Activated CD4-positive, alpha-beta T cell treated with anti-CD3 and anti-CD28 coated beads, Interleukin-2, amount 10 ng/mL, durations not matched to agents 7 days and 5 days (primary cell): ENCODE data around the gene ZNF396. TPM values are rescaled to one million over a fixed set of nuclear protein-coding genes. Genes with fewer than 3 reads are reported as not detected.

Experiments
- CTCF ChIA-PET: fragments of 350-600 bp; sonication (Branson Sonifier 250); formaldehyde crosslinking; loops from one replicate; lab custom pipeline; 2021; ENCODE audit warnings: antibody characterized with exemption; lab: Charles Lee
- POLR2A ChIA-PET: fragments of 350-600 bp; sonication (Branson Sonifier 250); formaldehyde crosslinking; loops from one replicate; lab custom pipeline; 2021; ENCODE audit warnings: antibody characterized with exemption; lab: Charles Lee
- DNase-seq: peaks from one replicate; pipeline ENCODE4 v3.0.0-alpha.2; 2020
- H3K27ac Mint-ChIP-seq: one replicate; pipeline ENCODE4 v1.8.0; 2021; ENCODE audit warnings: mild to moderate bottlenecking, moderate library complexity, mixed read lengths
- H3K27me3 Mint-ChIP-seq: one replicate; pipeline ENCODE4 v1.8.0; 2021; ENCODE audit warnings: mixed read lengths
- H3K36me3 Mint-ChIP-seq: one replicate; pipeline ENCODE4 v1.8.0; 2021; ENCODE audit warnings: low read depth, mixed read lengths
- H3K4me1 Mint-ChIP-seq: one replicate; pipeline ENCODE4 v1.8.0; 2021; ENCODE audit warnings: mixed read lengths
- H3K4me3 Mint-ChIP-seq: one replicate; pipeline ENCODE4 v1.8.0; 2021; ENCODE audit warnings: mild to moderate bottlenecking, moderate library complexity, mixed read lengths
- H3K9me3 Mint-ChIP-seq: one replicate; pipeline ENCODE4 v1.8.0; 2021; ENCODE audit warnings: mixed read lengths
- total RNA-seq, 2 experiments: library from RNA; stranded (reverse); gene quantifications; one replicate each; pipeline ENCODE4 v1.2.3, GENCODE V29; 2021

ZNF396 gene
- total RNA-seq, 2 experiments from 2014 or later, result 0.50 to 0.77 TPM

DNA sequence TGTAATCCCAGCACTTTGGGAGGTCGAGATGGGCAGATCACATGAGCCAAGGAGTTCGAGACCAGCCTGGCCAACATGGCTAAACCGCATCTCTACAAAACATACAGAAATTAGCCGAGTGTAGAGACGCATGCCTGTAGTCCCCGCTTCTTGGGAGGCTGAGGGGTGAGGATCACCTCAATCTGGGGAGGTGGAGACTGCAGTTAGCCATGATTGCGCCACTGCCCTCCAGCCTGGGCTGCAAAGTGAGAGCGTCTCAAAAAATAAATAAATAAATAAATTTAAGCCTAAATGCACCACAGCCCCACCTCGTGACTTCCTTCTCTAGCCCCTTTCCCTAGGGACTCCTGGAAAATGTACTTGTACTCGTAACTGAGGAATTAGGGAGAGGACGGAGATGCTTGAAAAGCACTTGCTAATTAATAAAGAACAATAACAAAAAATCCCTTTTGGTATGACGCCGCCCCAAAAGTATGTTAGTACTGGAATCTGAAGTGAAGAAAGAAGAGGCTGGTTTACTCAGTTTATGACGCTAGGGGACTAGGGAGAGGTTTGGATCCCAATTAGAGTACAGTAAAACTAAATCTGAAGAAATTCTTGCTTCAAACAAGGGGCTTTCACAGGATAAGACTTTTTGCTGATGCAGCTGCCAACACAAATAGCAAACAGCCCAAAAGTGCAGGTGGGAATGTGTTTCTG is 887 bp upstream of the ZNF396 start:
- peak overlapping the region; percentile 68 for H3K4me3 Mint-ChIP-seq
- POLR2A ChIA-PET, result no interaction called here
- H3K4me1 Mint-ChIP-seq, result peaks cover 16% of the 10 kb centered on the region
- peak overlapping the region; percentile 22 for H3K27ac Mint-ChIP-seq
- no peak for DNase-seq
- CTCF ChIA-PET, result no interaction called here
- peaks cover 16% of the 10 kb centered on the region for H3K27me3 Mint-ChIP-seq
- H3K9me3 Mint-ChIP-seq, result no peaks in the 10 kb centered on the region
- H3K36me3 Mint-ChIP-seq, result no peaks in the 10 kb centered on the region

DNA sequence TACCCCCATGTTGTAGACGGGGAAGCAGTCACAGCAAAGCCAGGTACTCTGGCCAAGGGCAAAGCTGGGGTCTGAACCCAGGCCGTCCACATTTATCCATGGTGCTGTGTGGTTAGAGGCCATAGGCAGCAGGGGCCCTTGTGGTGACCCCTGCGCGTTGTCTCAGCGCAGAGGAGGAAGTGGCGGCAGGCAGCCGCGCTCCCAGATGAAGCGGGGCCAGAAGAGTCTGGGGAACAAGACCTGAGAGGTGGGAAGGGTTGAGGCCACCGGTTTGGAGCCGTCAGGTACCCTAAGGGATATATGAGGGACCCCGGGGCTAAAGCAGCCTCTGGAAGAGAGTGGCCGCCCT is 770 bp downstream of the ZNF396 start:
- Mint-ChIP-seq H3K27ac (peak overlapping the region; percentile 66), H3K9me3 (no peaks in the 10 kb centered on the region), H3K4me3 (peak overlapping the region; percentile 73), H3K27me3 (peaks cover 16% of the 10 kb centered on the region), H3K4me1 (peaks cover 20% of the 10 kb centered on the region), H3K36me3 (no peaks in the 10 kb centered on the region)
- CTCF ChIA-PET, result no interaction called here
- peak; percentile 13 for DNase-seq
- POLR2A ChIA-PET, result no interaction called here

DNA sequence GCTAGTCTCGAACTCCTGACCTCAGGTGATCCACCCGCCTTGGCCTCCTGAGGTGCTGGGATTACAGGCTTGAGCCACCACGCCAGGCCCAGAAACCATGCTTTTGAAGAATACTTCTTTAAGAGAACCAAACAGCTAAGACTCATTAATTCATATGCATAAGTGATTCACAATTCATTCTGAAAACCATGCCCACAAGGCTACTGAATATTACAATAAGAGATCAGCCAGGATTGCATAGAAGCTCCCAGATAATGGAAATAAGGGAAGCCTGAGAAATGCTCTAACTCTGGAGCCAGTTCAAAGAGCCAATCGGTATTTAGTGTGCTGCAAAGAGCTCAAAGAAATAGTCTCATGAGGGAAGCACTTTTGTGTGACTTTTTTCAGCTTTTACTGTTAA is 2.4 kb downstream of the ZNF396 start:
- Mint-ChIP-seq H3K4me3 (no peak overlapping the region), H3K27me3 (peaks cover 16% of the 10 kb centered on the region), H3K36me3 (no peaks in the 10 kb centered on the region), H3K9me3 (no peaks in the 10 kb centered on the region), H3K4me1 (peaks cover 20% of the 10 kb centered on the region), H3K27ac (no peak overlapping the region)
- POLR2A ChIA-PET, result no interaction called here
- no peak for DNase-seq
- CTCF ChIA-PET, result interaction anchor here (1.0 to 1.8 kb wide), 2 partner anchors 10 to 11 kb away, joined by 4 to 5 read pairs; no protein-coding TSS in a partner anchor

DNA sequence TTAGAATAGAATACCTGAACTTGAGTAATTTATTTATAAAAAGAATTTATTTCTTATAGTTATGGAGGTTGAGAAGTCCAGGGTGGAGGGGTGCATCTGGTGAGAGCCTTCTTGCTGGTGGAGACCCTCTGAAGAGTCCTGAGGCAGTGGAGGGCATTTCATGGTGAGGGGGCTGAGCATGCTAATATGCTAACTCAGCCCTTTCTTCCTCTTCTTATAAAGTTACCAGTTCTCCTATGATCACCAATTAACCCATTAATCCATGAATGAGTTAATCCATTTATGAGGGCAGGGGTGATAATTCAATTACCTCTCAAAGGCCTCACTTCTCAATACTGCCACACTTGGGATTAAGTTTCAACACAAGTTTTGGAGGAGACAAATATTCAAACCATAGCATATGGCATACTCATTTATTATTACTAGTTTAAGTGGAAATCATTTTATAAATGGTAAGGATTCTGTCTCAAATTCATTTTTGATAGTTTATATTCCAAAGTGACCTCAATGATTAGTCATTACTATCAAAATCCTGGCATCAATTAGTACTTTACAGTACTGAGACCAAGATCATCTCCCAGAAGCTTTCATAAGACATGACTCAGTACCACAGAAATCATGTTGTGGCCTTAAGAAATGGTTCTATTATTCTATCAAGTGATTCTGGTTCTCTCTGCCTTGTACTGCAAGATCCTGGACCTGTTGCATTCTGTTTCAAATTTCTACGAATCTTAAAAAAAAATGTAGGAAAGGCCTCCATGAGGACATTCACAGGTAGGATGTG is 5.5 kb downstream of the ZNF396 start:
- Mint-ChIP-seq H3K27me3 (no peaks in the 10 kb centered on the region), H3K27ac (no peak overlapping the region), H3K4me1 (peaks cover 12% of the 10 kb centered on the region), H3K9me3 (no peaks in the 10 kb centered on the region), H3K36me3 (no peaks in the 10 kb centered on the region), H3K4me3 (no peak overlapping the region)
- ChIA-PET CTCF (no interaction called here), POLR2A (no interaction called here)
- no peak for DNase-seq

- Mint-ChIP-seq H3K27me3 (peaks cover 5% of the 10 kb centered on the region), H3K36me3 (no peaks in the 10 kb centered on the region), H3K4me3 (no peak overlapping the region), H3K9me3 (no peaks in the 10 kb centered on the region), H3K4me1 (peaks cover 3% of the 10 kb centered on the region), H3K27ac (no peak overlapping the region)
- CTCF ChIA-PET, result no interaction called here
- DNase-seq, result no peak
- POLR2A ChIA-PET, result no interaction called here
These were observed 8.0 kb downstream of the ZNF396 start for GRCh38 chr18:35369126-35369525.

DNA sequence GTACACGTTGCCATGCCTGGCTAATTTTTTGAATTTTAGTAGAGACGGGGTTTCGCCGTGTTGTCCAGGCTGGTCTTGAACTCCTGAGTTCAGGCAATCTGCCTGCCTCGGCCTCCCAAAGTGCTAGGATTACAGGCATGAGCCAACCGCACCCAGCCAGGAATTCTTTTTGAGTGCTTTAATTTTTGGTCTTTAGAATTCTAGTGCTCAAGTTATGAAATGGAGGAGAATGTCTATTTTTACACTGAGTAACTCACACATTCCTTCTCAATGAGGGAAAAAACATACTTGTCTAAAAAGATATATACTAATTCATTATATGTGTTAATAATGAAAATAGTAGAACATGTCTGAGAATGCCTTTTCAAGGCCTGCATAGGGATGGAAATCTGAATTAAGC is 8.5 kb downstream of the ZNF396 start:
- Mint-ChIP-seq H3K36me3 (no peaks in the 10 kb centered on the region), H3K27me3 (peaks cover 5% of the 10 kb centered on the region), H3K4me1 (peaks cover 3% of the 10 kb centered on the region), H3K27ac (no peak overlapping the region), H3K4me3 (no peak overlapping the region), H3K9me3 (no peaks in the 10 kb centered on the region)
- DNase-seq, result no peak
- ChIA-PET POLR2A (no interaction called here), CTCF (no interaction called here)

DNA sequence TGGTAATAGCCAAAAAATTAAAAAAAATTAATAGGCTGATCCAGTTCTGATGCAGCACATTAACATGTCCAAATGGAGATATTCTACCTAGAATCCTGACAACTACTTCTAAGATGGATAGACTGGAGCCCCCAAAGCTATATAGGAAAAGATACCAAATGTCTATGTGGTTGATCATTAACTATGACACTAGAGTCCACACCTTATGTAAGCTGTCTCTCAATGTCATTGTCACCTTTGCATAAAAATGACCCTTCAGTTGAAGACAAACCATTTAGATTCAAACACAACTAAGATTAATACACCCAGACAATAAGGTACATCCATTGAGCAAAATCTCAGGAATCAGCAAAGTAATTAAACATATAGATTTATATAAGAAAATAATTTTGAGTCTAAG is 14.6 kb downstream of the ZNF396 start:
- H3K27ac Mint-ChIP-seq, result no peak overlapping the region
- no peaks in the 10 kb centered on the region for H3K9me3 Mint-ChIP-seq
- ChIA-PET CTCF (interaction anchor here (1.3 kb wide), 1 partner anchor 24 kb away, joined by 3 read pairs; no protein-coding TSS in a partner anchor), POLR2A (no interaction called here)
- H3K4me1 Mint-ChIP-seq, result no peaks in the 10 kb centered on the region
- peaks cover 9% of the 10 kb centered on the region for H3K27me3 Mint-ChIP-seq
- no peak for DNase-seq
- H3K4me3 Mint-ChIP-seq, result no peak overlapping the region
- no peaks in the 10 kb centered on the region for H3K36me3 Mint-ChIP-seq

DNA sequence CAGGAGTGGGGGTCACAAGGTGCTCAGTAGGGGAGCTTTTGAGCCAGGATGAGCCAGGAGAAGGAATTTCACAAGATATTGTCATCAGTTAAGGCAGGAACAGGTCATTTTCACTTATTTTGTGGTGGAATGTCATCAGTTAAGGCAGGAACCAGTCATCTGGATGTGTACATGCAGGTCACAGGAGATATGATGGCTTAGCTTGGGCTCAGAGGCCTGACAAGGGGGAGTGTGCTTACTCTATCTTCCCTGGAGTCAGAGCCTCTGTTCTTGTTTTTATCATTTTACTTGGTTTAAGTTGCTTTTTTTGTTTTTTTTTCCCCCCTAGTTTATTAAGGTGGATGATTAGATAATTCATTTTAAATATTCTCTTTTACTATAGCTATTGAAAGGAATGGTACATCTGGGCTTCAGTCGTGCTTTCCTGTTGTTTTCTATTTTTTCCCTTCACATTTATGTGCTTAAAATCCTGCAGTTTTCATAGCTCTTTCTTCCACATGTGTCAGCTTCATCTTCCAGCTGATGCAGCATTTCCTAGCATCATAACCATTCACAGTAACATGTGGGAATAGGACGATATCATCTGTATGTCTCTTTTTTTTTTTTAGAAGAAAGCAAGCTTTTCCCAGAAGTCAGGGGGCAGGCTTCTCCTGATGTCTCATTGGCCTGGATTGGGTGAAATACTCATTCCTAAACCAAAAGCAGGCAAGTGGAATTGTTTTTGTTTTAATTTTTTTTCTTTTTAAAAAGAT is 15.4 kb downstream of the ZNF396 start:
- POLR2A ChIA-PET, result no interaction called here
- H3K4me3 Mint-ChIP-seq, result no peak overlapping the region

GRCh38 chr18:35355140-35355618 is 22.0 kb downstream of the ZNF396 start:
- H3K27me3 Mint-ChIP-seq, result no peaks in the 10 kb centered on the region
- H3K4me1 Mint-ChIP-seq, result peaks cover 5% of the 10 kb centered on the region
- H3K27ac Mint-ChIP-seq, result no peak overlapping the region
- ChIA-PET POLR2A (no interaction called here), CTCF (interaction anchor here (0.5 to 2.3 kb wide), 3 partner anchors 10 to 109 kb away, joined by 3 to 14 read pairs (median 3); partner anchors contain the start of gene ZNF24)
- peak; percentile 64 for DNase-seq
- no peak overlapping the region for H3K4me3 Mint-ChIP-seq
- H3K36me3 Mint-ChIP-seq, result peaks cover 4% of the 10 kb centered on the region
- H3K9me3 Mint-ChIP-seq, result peaks cover 15% of the 10 kb centered on the region

More for the DNA sequence above, 15.4 kb downstream of the ZNF396 start:
- no peak for DNase-seq
- H3K4me1 Mint-ChIP-seq, result no peaks in the 10 kb centered on the region
- no peak overlapping the region for H3K27ac Mint-ChIP-seq
- CTCF ChIA-PET, result interaction anchor here (1.0 to 1.3 kb wide), 2 partner anchors 11 to 25 kb away, joined by 3 read pairs; no protein-coding TSS in a partner anchor
- H3K9me3 Mint-ChIP-seq, result no peaks in the 10 kb centered on the region
- H3K27me3 Mint-ChIP-seq, result peaks cover 9% of the 10 kb centered on the region
- H3K36me3 Mint-ChIP-seq, result no peaks in the 10 kb centered on the region

GRCh38 chr18:35352778-35353177 is 24.4 kb downstream of the ZNF396 start:
- no peak for DNase-seq
- POLR2A ChIA-PET, result no interaction called here
- Mint-ChIP-seq H3K36me3 (peaks cover 4% of the 10 kb centered on the region), H3K4me3 (no peak overlapping the region), H3K27me3 (no peaks in the 10 kb centered on the region), H3K4me1 (peaks cover 5% of the 10 kb centered on the region), H3K9me3 (peaks cover 15% of the 10 kb centered on the region), H3K27ac (no peak overlapping the region)
- CTCF ChIA-PET, result no interaction called here

- peaks cover 5% of the 10 kb centered on the region for H3K4me1 Mint-ChIP-seq
- ChIA-PET CTCF (no interaction called here), POLR2A (no interaction called here)
- H3K27me3 Mint-ChIP-seq, result no peaks in the 10 kb centered on the region
- H3K4me3 Mint-ChIP-seq, result no peak overlapping the region
- DNase-seq, result no peak
- H3K27ac Mint-ChIP-seq, result no peak overlapping the region
- peaks cover 15% of the 10 kb centered on the region for H3K9me3 Mint-ChIP-seq
- peaks cover 4% of the 10 kb centered on the region for H3K36me3 Mint-ChIP-seq
These were observed 24.9 kb downstream of the ZNF396 start for GRCh38 chr18:35352283-35352682.

DNA sequence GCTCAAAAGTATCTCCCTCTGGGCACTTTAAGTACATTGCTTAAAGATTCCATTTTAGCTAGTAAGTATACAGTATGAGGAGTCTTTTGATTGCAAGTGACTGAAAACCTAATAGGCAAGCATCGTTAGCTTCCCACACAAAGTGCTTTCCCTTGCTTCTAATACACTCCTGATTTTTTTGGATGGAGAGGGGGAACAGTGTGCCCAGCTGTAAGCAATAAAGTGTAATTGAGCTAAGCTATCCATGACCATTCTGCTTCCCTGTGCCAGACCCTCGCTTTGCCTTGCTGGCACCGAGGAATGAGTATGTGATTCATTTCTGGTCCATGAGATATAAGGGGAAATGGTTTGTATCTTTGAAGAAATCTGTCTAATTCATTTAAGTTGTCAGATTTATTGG is 29.1 kb downstream of the ZNF396 start:
- peaks cover 20% of the 10 kb centered on the region for H3K4me1 Mint-ChIP-seq
- peaks cover 12% of the 10 kb centered on the region for H3K36me3 Mint-ChIP-seq
- peaks cover 13% of the 10 kb centered on the region for H3K9me3 Mint-ChIP-seq
- no peak for DNase-seq
- H3K27me3 Mint-ChIP-seq, result no peaks in the 10 kb centered on the region
- H3K27ac Mint-ChIP-seq, result no peak overlapping the region
- H3K4me3 Mint-ChIP-seq, result no peak overlapping the region
- ChIA-PET POLR2A (no interaction called here), CTCF (interaction anchor here (0.6 kb wide), 1 partner anchor 73 kb away, joined by 4 read pairs; no protein-coding TSS in a partner anchor)
